Measurements from ENCODE around the gene ZNF473.

GRCh38 chr19:49977076-49977475 is 48.7 kb upstream of the ZNF473 start:
- no peak for TF ChIP-seq CTCF (conservative IDR thresholded peaks at IDR 0.05; ENCODE audit: low read depth in 2 of 2)
- TF ChIP-seq EZH2 (IDR thresholded peaks at IDR 0.05; ENCODE audit: low read depth, unreplicated experiment) = no peak
- no peak for TF ChIP-seq EZH2phosphoT487 (IDR thresholded peaks at IDR 0.05; ENCODE audit: unreplicated experiment)
- TF ChIP-seq POLR2AphosphoS5 (IDR thresholded peaks at IDR 0.05; ENCODE audit: low read depth) = no peak
- no peak for TF ChIP-seq REST (IDR thresholded peaks at IDR 0.05; ENCODE audit: unreplicated experiment)
- no peak for TF ChIP-seq CREB1 (CRISPR knock-in tag; IDR thresholded peaks at IDR 0.05; ENCODE audit: low read depth)
- TF ChIP-seq ZNF462 (CRISPR knock-in tag; IDR thresholded peaks at IDR 0.05) = no peak
- no peak for TF ChIP-seq STAT1 (IDR thresholded peaks at IDR 0.05; ENCODE audit: unreplicated experiment)
- TF ChIP-seq ZNF114 (CRISPR knock-in tag; IDR thresholded peaks at IDR 0.05) = no peak
- TF ChIP-seq JUNB (IDR thresholded peaks at IDR 0.05; ENCODE audit: unreplicated experiment) = no peak
- no peak for TF ChIP-seq NANOG (IDR thresholded peaks at IDR 0.05; ENCODE audit: borderline replicate concordance)
- no peak for TF ChIP-seq ZNF331 (CRISPR knock-in tag; IDR thresholded peaks at IDR 0.05; ENCODE audit: low read depth)
